K562 (cell line): ENCODE results near the gene ABHD4. TPM values are rescaled to one million over a fixed set of nuclear protein-coding genes. Genes with fewer than 3 reads are reported as not detected.

ENCODE experiments used
- HEY1 ChIP-seq: fragments of 250-450 bp; sonication (Bioruptor Pico); IDR thresholded peaks from 2 replicates; pipeline ENCODE4 v1.5.0; 2020; ENCODE audit warnings: mild to moderate bottlenecking, moderate library complexity, borderline replicate concordance
- RREB1 ChIP-seq: fragments of 250-450 bp; sonication (Bioruptor Pico); IDR thresholded peaks from 2 replicates; pipeline ENCODE4 v1.4.0; 2020
- ZC3H8 ChIP-seq: fragments of 450-650 bp; IDR thresholded peaks from 2 replicates; pipeline ENCODE4 v1.6.1; 2017
- ZNF449 ChIP-seq: fragments of 250-450 bp; sonication (Bioruptor Pico); IDR thresholded peaks from 2 replicates; pipeline ENCODE4 v1.8.0; 2022; ENCODE audit warnings: moderate library complexity, mild to moderate bottlenecking, inconsistent platforms
- polyA plus RNA-seq, 8 experiments: library from polyadenylated mRNA; depleted of rRNA in 4 of 8; stranded (reverse) in 5 of 8; unstranded in 3 of 8; fragments of >200 nt; fragmentation: Nextera tagmentation in 2 of 8; fragmentation: Illumina TruSeq in 1 of 8; extraction: Ambion mirVana in 2 of 8; extraction: Trizol in 1 of 8; gene quantifications; 2 replicates each; pipeline versions ENCODE4 v1.2.1 to v1.2.3, GENCODE V29; 2011 to 2014; ENCODE audit warnings: inconsistent platforms in 1 of 8, missing spikeins in 1 of 8
- total RNA-seq, 7 experiments: library from RNA; depleted of rRNA in 6 of 7; stranded (reverse); fragments of >200 nt in 6 of 7; fragmentation: Illumina TruSeq in 2 of 7; extraction: Trizol in 2 of 7; gene quantifications; 2 replicates each; pipeline versions ENCODE4 v1.2.1 to v1.2.3, GENCODE V29; 2011 to 2021; ENCODE audit warnings: low replicate concordance in 1 of 7

Gene ABHD4
- total and polyA plus RNA-seq, 9 of the 15 experiments (the other 6 are each of a cell fraction or from before 2014, with no cell fraction given): 3.6 to 12.0 (median 7.2) TPM

GRCh38 chr14:22641846-22642245 is 43.7 kb downstream of the ABHD4 start (continued):
- TF ChIP-seq RREB1 (CRISPR knock-in tag) (no peak), ZNF449 (no peak), ZC3H8 (no peak), HEY1 (CRISPR knock-in tag) (no peak)
